HFFc6 (cell line): ENCODE measurements around the gene PRKCE. TPM values are rescaled to one million over a fixed set of nuclear protein-coding genes. Genes with fewer than 3 reads are reported as not detected.

Source experiments
- DNase-seq: peaks from one replicate; pipeline ENCODE4 v3.0.0-alpha.2; 2018
- H3K27ac Mint-ChIP-seq: 2 replicates; pipeline ENCODE4 v1.8.0; 2020; ENCODE audit warnings: mild to moderate bottlenecking, mixed read lengths
- H3K27me3 Mint-ChIP-seq: 2 replicates; pipeline ENCODE4 v1.8.0; 2021; ENCODE audit warnings: mild to moderate bottlenecking, moderate library complexity, mixed read lengths; ENCODE audit not compliant: insufficient read depth
- H3K36me3 Mint-ChIP-seq: 2 replicates; pipeline ENCODE4 v1.8.0; 2021; ENCODE audit warnings: low read depth, mixed read lengths
- H3K4me1 Mint-ChIP-seq: 2 replicates; pipeline ENCODE4 v1.8.0; 2020; ENCODE audit warnings: low read depth, mixed read lengths
- H3K4me3 Mint-ChIP-seq: 2 replicates; pipeline ENCODE4 v1.8.0; 2020; ENCODE audit warnings: mild to moderate bottlenecking, moderate library complexity, mixed read lengths
- H3K9me3 Mint-ChIP-seq: 2 replicates; pipeline ENCODE4 v1.8.0; 2020; ENCODE audit warnings: mild to moderate bottlenecking, mixed read lengths
- total RNA-seq, 6 experiments: library from RNA; stranded (reverse); fragmentation: NEBNext Ultra II Directional; extraction: Animal tissue kit (Norgen Biotek cat#: 25700); gene quantifications; 2 replicates in 1 of 6; 3 replicates in 5 of 6; pipeline ENCODE4 v1.2.3, GENCODE V29; 2021
- TF ChIP-seq, protein P1 (sequence below): fragments of 200-600 bp; sonication (generic); IDR thresholded peaks from 2 replicates; pipeline ENCODE4 v1.5.0; 2021; ENCODE audit warnings: antibody characterized with exemption, mild to moderate bottlenecking

The PRKCE gene
- total RNA-seq, 6 experiments from 2014 or later: 10.8 to 13.7 (median 12.0) TPM

DNA sequence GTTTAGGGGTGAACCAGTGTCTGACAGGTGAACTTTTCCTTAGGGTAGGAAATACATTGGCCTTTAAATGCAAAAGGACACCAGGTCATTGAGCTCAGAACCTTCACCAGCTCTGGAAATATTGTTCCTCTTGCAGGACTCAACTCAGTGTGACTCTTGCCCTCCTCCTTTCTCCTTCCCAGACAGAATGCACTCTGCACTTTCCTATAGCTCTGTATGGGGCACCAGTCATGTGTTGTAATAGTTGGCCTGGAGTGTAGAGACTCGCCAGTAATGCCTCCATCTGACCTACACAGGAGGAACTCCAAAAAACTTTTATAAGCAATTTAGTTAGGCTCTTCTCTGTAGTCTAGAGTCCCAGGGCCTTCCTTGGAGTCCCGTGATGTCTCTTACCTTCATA, 397.2 kb downstream of the PRKCE start:
- Mint-ChIP-seq H3K36me3 (peaks cover 6% of the 10 kb centered on the region; the same call in 1 of the 2 replicates), H3K27ac (no peak overlapping the region), H3K4me1 (peaks cover 6% of the 10 kb centered on the region; the same call in 1 of the 2 replicates), H3K4me3 (no peak overlapping the region), H3K9me3 (no peaks in the 10 kb centered on the region), H3K27me3 (no peaks in the 10 kb centered on the region)
- TF ChIP-seq, protein P1, sequence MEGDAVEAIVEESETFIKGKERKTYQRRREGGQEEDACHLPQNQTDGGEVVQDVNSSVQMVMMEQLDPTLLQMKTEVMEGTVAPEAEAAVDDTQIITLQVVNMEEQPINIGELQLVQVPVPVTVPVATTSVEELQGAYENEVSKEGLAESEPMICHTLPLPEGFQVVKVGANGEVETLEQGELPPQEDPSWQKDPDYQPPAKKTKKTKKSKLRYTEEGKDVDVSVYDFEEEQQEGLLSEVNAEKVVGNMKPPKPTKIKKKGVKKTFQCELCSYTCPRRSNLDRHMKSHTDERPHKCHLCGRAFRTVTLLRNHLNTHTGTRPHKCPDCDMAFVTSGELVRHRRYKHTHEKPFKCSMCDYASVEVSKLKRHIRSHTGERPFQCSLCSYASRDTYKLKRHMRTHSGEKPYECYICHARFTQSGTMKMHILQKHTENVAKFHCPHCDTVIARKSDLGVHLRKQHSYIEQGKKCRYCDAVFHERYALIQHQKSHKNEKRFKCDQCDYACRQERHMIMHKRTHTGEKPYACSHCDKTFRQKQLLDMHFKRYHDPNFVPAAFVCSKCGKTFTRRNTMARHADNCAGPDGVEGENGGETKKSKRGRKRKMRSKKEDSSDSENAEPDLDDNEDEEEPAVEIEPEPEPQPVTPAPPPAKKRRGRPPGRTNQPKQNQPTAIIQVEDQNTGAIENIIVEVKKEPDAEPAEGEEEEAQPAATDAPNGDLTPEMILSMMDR: no peak
- no peak for DNase-seq

DNA sequence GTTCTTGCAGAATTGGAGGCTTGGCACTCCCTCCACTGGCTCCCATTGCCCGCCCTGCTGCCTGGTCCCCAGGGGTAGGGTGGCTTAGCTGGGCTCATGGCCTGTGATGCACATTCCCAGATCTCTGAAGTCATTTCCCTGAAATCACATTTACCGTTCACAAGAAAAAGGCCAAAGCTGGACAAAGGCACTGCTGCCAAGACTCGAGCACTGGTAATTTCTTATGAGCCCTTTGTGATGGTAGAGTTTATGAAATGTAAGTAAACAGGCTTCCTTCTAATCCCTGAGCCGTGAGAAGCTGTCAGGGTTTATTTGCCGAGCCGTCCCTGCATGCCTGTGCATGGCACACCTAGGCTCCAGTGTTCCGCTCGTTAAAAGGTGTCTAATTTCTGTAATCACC, 398.6 kb downstream of the PRKCE start:
- Mint-ChIP-seq H3K27me3 (no peaks in the 10 kb centered on the region), H3K27ac (no peak overlapping the region), H3K9me3 (no peaks in the 10 kb centered on the region), H3K4me3 (no peak overlapping the region), H3K4me1 (peaks cover 6% of the 10 kb centered on the region; the same call in 1 of the 2 replicates), H3K36me3 (peaks cover 6% of the 10 kb centered on the region; the same call in 1 of the 2 replicates)
- TF ChIP-seq, protein P1: no peak
- DNase-seq: no peak

DNA sequence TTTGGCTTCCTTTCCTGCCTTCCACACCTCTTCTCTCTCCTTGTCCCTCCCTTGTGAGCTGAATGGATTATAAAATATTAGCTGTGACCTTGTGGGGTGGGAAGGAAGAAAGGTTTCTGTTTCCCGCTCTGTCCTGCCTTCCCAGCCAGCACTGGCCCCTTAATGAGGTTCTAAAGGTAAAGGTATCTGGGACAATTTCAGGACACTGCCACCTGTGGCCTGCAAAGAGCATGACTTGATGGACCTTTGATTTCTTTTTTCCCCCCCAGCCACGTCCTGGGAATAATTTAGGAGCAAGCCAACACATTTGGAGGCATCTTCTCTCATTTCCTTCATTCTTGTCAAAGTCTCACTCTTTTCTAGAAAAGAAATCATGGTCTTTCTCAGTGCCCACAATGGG, 399.0 kb downstream of the PRKCE start:
- H3K27ac Mint-ChIP-seq: no peak overlapping the region
- no peak overlapping the region for H3K4me3 Mint-ChIP-seq
- H3K36me3 Mint-ChIP-seq: peaks cover 6% of the 10 kb centered on the region; the same call in 1 of the 2 replicates

DNA sequence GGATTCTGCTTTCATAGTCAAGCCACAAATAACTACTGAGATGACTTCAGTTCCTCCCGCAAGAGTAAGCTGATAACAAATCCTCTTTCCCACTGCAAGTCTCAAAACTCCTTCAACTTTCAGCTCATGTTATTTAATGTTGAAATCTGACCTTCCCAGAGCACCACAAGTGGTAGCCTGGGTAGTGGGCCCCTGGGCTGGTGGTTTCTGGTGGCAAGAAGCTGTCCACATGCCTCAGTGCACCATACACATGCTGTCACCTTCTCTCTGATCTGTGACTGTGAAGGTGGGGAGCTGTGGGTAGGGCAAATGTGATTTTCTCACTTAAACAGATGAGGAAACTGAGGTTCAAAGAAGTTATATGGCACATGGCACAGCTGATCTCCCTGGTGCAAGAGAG, 399.6 kb downstream of the PRKCE start:
- Mint-ChIP-seq H3K9me3 (no peaks in the 10 kb centered on the region), H3K4me1 (peaks cover 1% of the 10 kb centered on the region), H3K27ac (no peak overlapping the region), H3K27me3 (no peaks in the 10 kb centered on the region), H3K4me3 (no peak overlapping the region), H3K36me3 (peaks cover 6% of the 10 kb centered on the region; the same call in 1 of the 2 replicates)
- DNase-seq: no peak
- TF ChIP-seq, protein P1: no peak

More for the DNA sequence above, 399.0 kb downstream of the PRKCE start:
- DNase-seq: no peak
- Mint-ChIP-seq H3K9me3 (no peaks in the 10 kb centered on the region), H3K27me3 (no peaks in the 10 kb centered on the region), H3K4me1 (peaks cover 5% of the 10 kb centered on the region; the same call in 1 of the 2 replicates)
- TF ChIP-seq, protein P1: peak; percentile 25; the same call in 1 of the 2 replicates

DNA sequence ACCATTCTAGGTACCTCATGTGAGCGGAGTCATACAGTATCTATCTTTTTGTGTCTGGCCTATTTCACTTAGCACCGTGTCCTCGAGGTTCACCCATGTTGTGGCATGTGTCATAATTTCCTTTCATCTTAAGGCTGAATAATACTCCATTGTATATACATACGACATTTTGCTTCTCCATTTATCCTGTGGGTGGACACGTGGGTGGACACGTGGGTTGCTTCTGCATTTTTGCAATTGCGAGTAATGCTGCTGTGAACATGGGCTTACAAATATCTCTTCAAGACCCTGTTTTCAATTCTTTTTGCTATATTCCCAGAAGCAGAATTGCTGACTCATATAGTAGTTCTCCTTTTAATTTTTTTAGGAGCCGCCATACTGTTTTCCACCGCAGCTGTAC, 402.1 kb downstream of the PRKCE start:
- H3K4me3 Mint-ChIP-seq: no peak overlapping the region
- peaks cover 12% of the 10 kb centered on the region for H3K4me1 Mint-ChIP-seq
- peaks cover 6% of the 10 kb centered on the region; the same call in 1 of the 2 replicates for H3K36me3 Mint-ChIP-seq
- no peaks in the 10 kb centered on the region for H3K9me3 Mint-ChIP-seq
- DNase-seq: no peak
- H3K27me3 Mint-ChIP-seq: no peaks in the 10 kb centered on the region
- TF ChIP-seq, protein P1: no peak
- no peak overlapping the region for H3K27ac Mint-ChIP-seq

DNA sequence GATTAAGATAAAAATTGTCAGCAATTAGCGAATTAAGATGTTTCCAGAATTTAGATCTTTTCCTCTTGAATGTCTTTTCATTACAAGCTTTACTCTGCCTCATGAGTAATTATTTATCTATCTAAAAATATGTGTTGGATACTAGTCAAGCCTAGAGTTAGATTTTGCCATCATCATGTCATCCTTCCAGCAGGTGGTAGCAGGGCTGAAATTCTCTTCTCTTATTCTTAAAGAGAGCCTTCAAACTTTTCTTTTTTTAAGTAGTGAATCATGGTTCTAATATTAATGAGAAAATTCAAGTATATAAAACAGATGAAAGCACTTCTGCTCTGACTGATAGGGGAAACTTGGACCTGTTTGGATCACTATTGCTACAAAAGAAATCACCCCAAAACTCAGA, 405.1 kb downstream of the PRKCE start:
- peaks cover 12% of the 10 kb centered on the region for H3K4me1 Mint-ChIP-seq
- no peak overlapping the region for H3K4me3 Mint-ChIP-seq
- H3K27ac Mint-ChIP-seq: no peak overlapping the region
- H3K9me3 Mint-ChIP-seq: no peaks in the 10 kb centered on the region
- H3K36me3 Mint-ChIP-seq: peaks cover 6% of the 10 kb centered on the region; the same call in 1 of the 2 replicates
- DNase-seq: no peak
- TF ChIP-seq, protein P1: peak; percentile 45
- H3K27me3 Mint-ChIP-seq: no peaks in the 10 kb centered on the region
